ENCODE data around the gene TPD52L2.

TPD52L2 gene

DNA sequence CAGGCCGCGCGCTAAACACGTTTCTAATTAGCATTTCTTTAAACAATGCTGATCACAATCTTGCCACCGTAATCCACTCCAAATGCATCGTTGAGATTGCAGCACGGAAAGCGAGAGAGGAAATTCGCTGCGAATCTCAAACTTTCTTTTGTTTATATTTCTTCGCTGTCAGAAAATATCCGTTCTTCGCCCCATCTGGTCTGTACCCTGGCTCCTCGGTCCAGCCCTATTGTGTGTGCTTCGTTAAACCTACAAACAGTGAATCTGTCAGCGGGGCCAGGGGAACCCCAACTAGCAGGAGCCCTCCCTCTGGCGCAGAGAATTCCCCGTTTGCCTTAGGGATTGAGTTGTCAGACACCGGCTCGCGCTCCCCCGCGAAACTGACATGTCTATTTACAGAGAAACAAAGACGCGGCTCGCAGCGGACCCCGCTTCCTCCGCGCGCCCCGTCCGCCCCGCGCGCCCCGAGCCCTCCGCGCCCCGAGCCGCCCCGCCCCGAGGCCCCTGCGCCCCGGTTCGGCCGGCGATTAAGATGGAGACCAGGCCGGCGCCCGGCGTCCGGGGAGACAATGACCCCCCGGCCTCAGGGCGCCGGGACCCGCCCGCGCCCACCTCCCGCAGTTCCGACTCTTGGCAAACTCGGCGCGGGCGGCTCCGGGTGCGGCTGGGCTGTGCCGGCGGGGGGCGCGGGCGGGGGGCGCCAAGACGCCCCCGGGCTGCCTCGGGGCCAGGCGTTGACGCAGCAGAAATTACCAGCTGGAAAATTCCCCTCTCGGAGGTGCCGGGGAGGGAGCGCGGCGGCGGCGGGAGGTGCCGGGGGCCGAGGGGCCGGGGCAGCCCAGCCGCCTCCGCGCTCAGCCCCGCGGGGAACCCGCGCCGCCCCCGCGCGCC lies 34.9 kb upstream of the TPD52L2 start:
- Histone ChIP-seq H3K27ac (peak overlapping the region in 1 of 2 donors; percentile 63), H3K4me3 (peak overlapping the region; percentile 88)
- DNase-seq (ENCODE audit: low spot score), result no peak
- TF ChIP-seq, protein P1, sequence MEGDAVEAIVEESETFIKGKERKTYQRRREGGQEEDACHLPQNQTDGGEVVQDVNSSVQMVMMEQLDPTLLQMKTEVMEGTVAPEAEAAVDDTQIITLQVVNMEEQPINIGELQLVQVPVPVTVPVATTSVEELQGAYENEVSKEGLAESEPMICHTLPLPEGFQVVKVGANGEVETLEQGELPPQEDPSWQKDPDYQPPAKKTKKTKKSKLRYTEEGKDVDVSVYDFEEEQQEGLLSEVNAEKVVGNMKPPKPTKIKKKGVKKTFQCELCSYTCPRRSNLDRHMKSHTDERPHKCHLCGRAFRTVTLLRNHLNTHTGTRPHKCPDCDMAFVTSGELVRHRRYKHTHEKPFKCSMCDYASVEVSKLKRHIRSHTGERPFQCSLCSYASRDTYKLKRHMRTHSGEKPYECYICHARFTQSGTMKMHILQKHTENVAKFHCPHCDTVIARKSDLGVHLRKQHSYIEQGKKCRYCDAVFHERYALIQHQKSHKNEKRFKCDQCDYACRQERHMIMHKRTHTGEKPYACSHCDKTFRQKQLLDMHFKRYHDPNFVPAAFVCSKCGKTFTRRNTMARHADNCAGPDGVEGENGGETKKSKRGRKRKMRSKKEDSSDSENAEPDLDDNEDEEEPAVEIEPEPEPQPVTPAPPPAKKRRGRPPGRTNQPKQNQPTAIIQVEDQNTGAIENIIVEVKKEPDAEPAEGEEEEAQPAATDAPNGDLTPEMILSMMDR (IDR thresholded peaks at IDR 0.05), result no peak

- DNase-seq (ENCODE audit: low spot score), result no peak
- H3K27ac ChIP-seq, result peak within 1 kb of the TSS in 1 of 2 donors; percentile 79
- H3K4me3 ChIP-seq, result peak within 1 kb of the TSS; percentile 88
- TF ChIP-seq, protein P1 (IDR thresholded peaks at IDR 0.05), result no peak
These were observed 34.1 kb upstream of the TPD52L2 start, which contains the start of gene ZBTB46 for GRCh38 chr20:63830841-63831588. Gene ZBTB46, minus strand, starts transcription at chr20:63831264. Its CDS starts 40,507 bp downstream, at chr20:63790757.

DNA sequence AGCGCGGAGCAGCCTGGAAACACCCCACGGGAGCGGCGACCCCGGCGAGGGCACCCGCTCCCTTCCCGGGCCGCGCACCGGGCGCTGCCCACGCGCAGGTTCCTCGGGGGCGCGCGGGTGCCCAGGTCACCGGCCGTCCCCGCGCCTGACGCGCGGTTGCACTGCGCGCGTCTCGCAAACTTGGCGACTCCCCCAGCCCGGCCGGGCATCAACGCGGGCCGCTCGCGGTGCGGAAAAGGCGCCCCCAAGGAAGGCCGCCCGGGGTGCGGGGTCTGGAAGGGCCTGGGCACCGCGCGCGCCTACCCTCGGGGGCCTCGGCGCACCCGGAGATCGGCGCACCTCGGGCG lies 33.5 kb upstream of the TPD52L2 start:
- peak overlapping the region in 1 of 2 donors; percentile 79 for H3K27ac ChIP-seq
- peak overlapping the region; percentile 88 for H3K4me3 ChIP-seq
- no peak for DNase-seq (ENCODE audit: low spot score)
- TF ChIP-seq, protein P1 (IDR thresholded peaks at IDR 0.05), result no peak

- DNase-seq (ENCODE audit: low spot score), result no peak
- Histone ChIP-seq H3K27ac (peak overlapping the region in 1 of 2 donors; percentile 79), H3K4me3 (peak overlapping the region; percentile 88)
- TF ChIP-seq, protein P1 (IDR thresholded peaks at IDR 0.05), result no peak
These were observed 32.9 kb upstream of the TPD52L2 start for GRCh38 chr20:63831993-63832686.

DNA sequence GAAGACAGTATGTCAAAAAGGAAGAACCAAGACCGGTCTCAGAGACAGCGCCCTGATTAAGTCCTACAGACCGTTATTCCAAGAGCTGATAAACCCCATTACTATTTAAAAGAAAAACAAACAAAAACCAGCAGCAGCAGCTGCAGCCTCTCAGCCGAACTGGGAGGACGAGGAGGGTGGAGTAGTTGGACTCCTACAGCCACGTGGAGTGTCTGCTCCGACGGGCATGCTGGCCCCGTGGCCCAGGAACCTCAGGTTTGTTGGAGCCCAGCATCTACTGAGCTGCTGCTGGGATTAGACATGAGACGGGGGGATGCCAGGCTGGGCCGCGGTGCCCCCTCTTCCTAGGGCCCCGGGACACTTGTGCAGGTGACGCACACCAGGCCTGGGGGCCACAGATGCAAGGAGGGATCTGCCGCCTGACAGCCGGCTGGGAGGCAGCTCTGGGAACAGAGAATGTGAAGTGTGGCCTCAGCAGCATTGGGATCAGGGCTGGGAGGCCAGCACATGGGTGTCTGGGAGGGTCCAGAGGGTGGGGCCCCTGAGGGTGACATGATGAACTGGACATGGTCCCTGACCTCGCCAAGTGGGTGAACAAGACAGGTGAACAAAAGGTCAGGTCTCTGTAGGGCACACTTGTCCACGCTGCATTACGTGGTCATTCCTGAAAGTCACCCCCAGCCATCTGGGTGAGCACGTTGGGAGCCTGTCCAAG lies 31.1 kb upstream of the TPD52L2 start:
- DNase-seq (ENCODE audit: low spot score), result no peak
- peak overlapping the region in 1 of 2 donors; percentile 91 for H3K27ac ChIP-seq
- TF ChIP-seq, protein P1 (IDR thresholded peaks at IDR 0.05), result no peak
- H3K4me3 ChIP-seq, result no peak overlapping the region

GRCh38 chr20:63834491-63834880 lies 30.6 kb upstream of the TPD52L2 start:
- no peak for DNase-seq (ENCODE audit: low spot score)
- Histone ChIP-seq H3K4me3 (peak overlapping the region; percentile 36), H3K27ac (peak overlapping the region; percentile 35 to 91)
- TF ChIP-seq, protein P1 (IDR thresholded peaks at IDR 0.05), result no peak

Measured in coronary artery (tissue), 2 donors.